Keratinocyte (primary cell): ENCODE data around the gene ABCC8. TPM values are rescaled to one million over a fixed set of nuclear protein-coding genes. Genes with fewer than 3 reads are reported as not detected.

Experiments used
- DNase-seq: peaks from one replicate; pipeline ENCODE4 v3.0.0-alpha.2; 2011; ENCODE audit warnings: low read depth, missing footprints, low spot score
- FAIRE-seq: peaks from 2 replicates; lab custom pipeline; 2011; peaks lifted over from hg19 to GRCh38; lab: Jason Lieb, UNC
- H2AFZ ChIP-seq: 2 replicates; pipeline ENCODE4 v1.6.0; 2012; ENCODE audit warnings: low read length, control low read depth, inconsistent platforms; ENCODE audit not compliant: control insufficient read depth
- H3K27ac ChIP-seq: 2 replicates; pipeline ENCODE4 v1.5.1; 2011; ENCODE audit warnings: low read length; ENCODE audit not compliant: control insufficient read depth, insufficient read depth
- H3K27me3 ChIP-seq: 3 replicates; pipeline ENCODE4 v1.6.0; 2011; ENCODE audit warnings: low read length; ENCODE audit not compliant: control insufficient read depth, insufficient read depth; ENCODE audit errors: extremely low read depth
- H3K36me3 ChIP-seq, 2 experiments: 2 replicates in 1 of 2; 3 replicates in 1 of 2; pipeline ENCODE4 v1.5.1; 2011; ENCODE audit warnings: low read length in 2 of 2, mild to moderate bottlenecking in 1 of 2; ENCODE audit not compliant: control insufficient read depth in 2 of 2, insufficient read depth in 2 of 2; ENCODE audit errors: extremely low read depth in 1 of 2
- H3K4me1 ChIP-seq: 3 replicates; pipeline ENCODE4 v1.5.1; 2011; ENCODE audit warnings: low read length; ENCODE audit not compliant: control insufficient read depth, insufficient read depth; ENCODE audit errors: extremely low read depth
- H3K4me2 ChIP-seq: 3 replicates; pipeline ENCODE4 v1.6.0; 2011; ENCODE audit warnings: low read depth, low read length; ENCODE audit not compliant: control insufficient read depth, insufficient read depth; ENCODE audit errors: extremely low read depth
- H3K4me3 ChIP-seq, 3 experiments: fragments of 200-600 bp in 1 of 3; sonication (generic) in 1 of 3; 2 replicates in 2 of 3; 3 replicates in 1 of 3; pipeline ENCODE4 v1.5.1; 2011 to 2016; ENCODE audit warnings: low read length in 3 of 3, mild to moderate bottlenecking in 3 of 3, control low read depth in 2 of 3, inconsistent platforms in 1 of 3, low read depth in 1 of 3, mixed read lengths in 1 of 3, mixed run types in 1 of 3, moderate library complexity in 1 of 3; ENCODE audit not compliant: control insufficient read depth in 2 of 3, insufficient read depth in 2 of 3; ENCODE audit errors: extremely low read depth in 1 of 3
- H3K79me2 ChIP-seq: 2 replicates; pipeline ENCODE4 v1.6.0; 2012; ENCODE audit warnings: low read length; ENCODE audit not compliant: control insufficient read depth, insufficient read depth
- H3K9ac ChIP-seq: 3 replicates; pipeline ENCODE4 v1.6.0; 2011; ENCODE audit warnings: low read length; ENCODE audit not compliant: control insufficient read depth, insufficient read depth; ENCODE audit errors: extremely low read depth
- H3K9me1 ChIP-seq: 3 replicates; pipeline ENCODE4 v1.6.0; 2011; ENCODE audit warnings: low read length; ENCODE audit not compliant: control insufficient read depth, insufficient read depth; ENCODE audit errors: extremely low read depth
- H3K9me3 ChIP-seq: 2 replicates; pipeline ENCODE4 v1.5.1; 2012; ENCODE audit warnings: low read depth, low read length; ENCODE audit not compliant: control insufficient read depth
- H4K20me1 ChIP-seq: 3 replicates; pipeline ENCODE4 v1.6.0; 2011; ENCODE audit warnings: low read length; ENCODE audit not compliant: control insufficient read depth, insufficient read depth; ENCODE audit errors: extremely low read depth
- EZH2 ChIP-seq: IDR thresholded peaks from one replicate; pipeline ENCODE4 v1.6.1; 2012; ENCODE audit warnings: inconsistent platforms, mild to moderate bottlenecking, low read length, moderate library complexity
- dilution Hi-C: fragments of 300-500 bp; cut with MboI; formaldehyde crosslinking; loops from one replicate; pipeline ENCODE4 v1.7.0; 2020; ENCODE audit warnings: low sequenced_read_pairs; ENCODE audit not compliant: extremely low pct_ligation_motif_present
- polyA plus RNA-seq, 5 experiments: library from polyadenylated mRNA; depleted of rRNA in 3 of 5; stranded (reverse) in 3 of 5; stranded (forward) in 1 of 5; unstranded in 1 of 5; fragments of >200 nt; gene quantifications; 1 replicate in 1 of 5; 2 replicates in 3 of 5; 3 replicates in 1 of 5; pipeline versions ENCODE4 v1.2.1 to v1.2.3, GENCODE V29; 2011 to 2012; ENCODE audit warnings: missing spikeins in 2 of 5, low read depth in 1 of 5, low replicate concordance in 1 of 5
- TF ChIP-seq, protein P1 (sequence below), 3 experiments: IDR thresholded peaks in 1 of 3; conservative IDR thresholded peaks in 1 of 3; optimal IDR thresholded peaks in 1 of 3; 2 replicates in 2 of 3; 3 replicates in 1 of 3; pipeline versions ENCODE3 to v1.5.1; 2011; ENCODE audit warnings: low read length in 3 of 3, mild to moderate bottlenecking in 3 of 3, moderate library complexity in 2 of 3, control low read depth in 1 of 3, inconsistent platforms in 1 of 3; ENCODE audit not compliant: insufficient read depth in 2 of 3; ENCODE audit errors: extremely low read depth in 1 of 3

ABCC8 gene
- polyA plus RNA-seq, 1 donor (not counting 4 experiments of a cell fraction or from before 2014, with no cell fraction given) = not detected

GRCh38 chr11:17387811-17388210, 88.8 kb downstream of the ABCC8 start:
- no peak for FAIRE-seq
- Histone ChIP-seq H3K9ac (no peak overlapping the region), H3K9me3 (no peaks in the 10 kb centered on the region), H3K79me2 (no peaks in the 10 kb centered on the region), H3K4me1 (no peaks in the 10 kb centered on the region), H3K4me3 (no peak overlapping the region), H2AFZ (no peak overlapping the region), H4K20me1 (no peaks in the 10 kb centered on the region), H3K36me3 (no peaks in the 10 kb centered on the region), H3K9me1 (no peaks in the 10 kb centered on the region), H3K27ac (no peak overlapping the region), H3K4me2 (no peak overlapping the region), H3K27me3 (peaks cover 13% of the 10 kb centered on the region)
- no peak for DNase-seq
- TF ChIP-seq, protein P1, sequence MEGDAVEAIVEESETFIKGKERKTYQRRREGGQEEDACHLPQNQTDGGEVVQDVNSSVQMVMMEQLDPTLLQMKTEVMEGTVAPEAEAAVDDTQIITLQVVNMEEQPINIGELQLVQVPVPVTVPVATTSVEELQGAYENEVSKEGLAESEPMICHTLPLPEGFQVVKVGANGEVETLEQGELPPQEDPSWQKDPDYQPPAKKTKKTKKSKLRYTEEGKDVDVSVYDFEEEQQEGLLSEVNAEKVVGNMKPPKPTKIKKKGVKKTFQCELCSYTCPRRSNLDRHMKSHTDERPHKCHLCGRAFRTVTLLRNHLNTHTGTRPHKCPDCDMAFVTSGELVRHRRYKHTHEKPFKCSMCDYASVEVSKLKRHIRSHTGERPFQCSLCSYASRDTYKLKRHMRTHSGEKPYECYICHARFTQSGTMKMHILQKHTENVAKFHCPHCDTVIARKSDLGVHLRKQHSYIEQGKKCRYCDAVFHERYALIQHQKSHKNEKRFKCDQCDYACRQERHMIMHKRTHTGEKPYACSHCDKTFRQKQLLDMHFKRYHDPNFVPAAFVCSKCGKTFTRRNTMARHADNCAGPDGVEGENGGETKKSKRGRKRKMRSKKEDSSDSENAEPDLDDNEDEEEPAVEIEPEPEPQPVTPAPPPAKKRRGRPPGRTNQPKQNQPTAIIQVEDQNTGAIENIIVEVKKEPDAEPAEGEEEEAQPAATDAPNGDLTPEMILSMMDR (optimal IDR thresholded peaks at IDR 0.05 in 1 of 3, IDR thresholded peaks at IDR 0.05 in 1 of 3, conservative IDR thresholded peaks at IDR 0.05 in 1 of 3; ENCODE audit: extremely low read depth in 1 of 3, insufficient read depth in 2 of 3, low read length in 3 of 3) = no peak
- no peak for TF ChIP-seq EZH2
- dilution Hi-C loops = no loop called here

DNA sequence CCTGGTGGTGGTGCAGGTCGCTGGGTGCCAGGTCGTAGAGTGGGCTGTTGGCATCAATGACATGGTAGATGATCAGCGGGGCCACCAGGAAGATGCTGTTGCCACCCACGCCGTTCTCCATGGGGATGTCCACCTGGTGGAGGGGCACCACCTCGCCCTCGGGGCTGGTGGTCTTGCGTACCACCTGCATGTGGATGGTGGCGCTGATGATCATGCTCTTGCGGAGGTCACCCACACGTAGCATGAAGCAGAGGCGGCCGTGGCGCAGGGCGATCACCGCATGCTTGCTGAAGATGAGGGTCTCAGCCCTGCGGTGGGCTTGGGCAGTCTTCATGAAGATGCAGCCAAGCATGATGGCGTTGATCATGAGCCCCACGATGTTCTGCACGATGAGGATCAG, 89.4 kb downstream of the ABCC8 start:
- Histone ChIP-seq H3K79me2 (no peaks in the 10 kb centered on the region), H3K4me3 (no peak overlapping the region), H4K20me1 (no peaks in the 10 kb centered on the region), H3K9ac (no peak overlapping the region), H3K9me1 (no peaks in the 10 kb centered on the region), H3K4me1 (no peaks in the 10 kb centered on the region), H3K4me2 (no peak overlapping the region), H2AFZ (no peak overlapping the region), H3K27me3 (peaks cover 13% of the 10 kb centered on the region), H3K9me3 (no peaks in the 10 kb centered on the region), H3K27ac (no peak overlapping the region), H3K36me3 (no peaks in the 10 kb centered on the region)
- no peak for TF ChIP-seq EZH2
- TF ChIP-seq, protein P1 (optimal IDR thresholded peaks at IDR 0.05 in 1 of 3, IDR thresholded peaks at IDR 0.05 in 1 of 3, conservative IDR thresholded peaks at IDR 0.05 in 1 of 3; ENCODE audit: extremely low read depth in 1 of 3, insufficient read depth in 2 of 3, low read length in 3 of 3) = no peak
- FAIRE-seq (no peak), DNase-seq (no peak)
- dilution Hi-C loops = no loop called here
